ENCODE results near the gene SLC5A6. TPM values are rescaled to one million over a fixed set of nuclear protein-coding genes. Genes with fewer than 3 reads are reported as not detected.

The SLC5A6 gene
- polyA plus RNA-seq, 1 donor (not counting 4 experiments of a cell fraction or from before 2014, with no cell fraction given): 60.4 TPM

DNA sequence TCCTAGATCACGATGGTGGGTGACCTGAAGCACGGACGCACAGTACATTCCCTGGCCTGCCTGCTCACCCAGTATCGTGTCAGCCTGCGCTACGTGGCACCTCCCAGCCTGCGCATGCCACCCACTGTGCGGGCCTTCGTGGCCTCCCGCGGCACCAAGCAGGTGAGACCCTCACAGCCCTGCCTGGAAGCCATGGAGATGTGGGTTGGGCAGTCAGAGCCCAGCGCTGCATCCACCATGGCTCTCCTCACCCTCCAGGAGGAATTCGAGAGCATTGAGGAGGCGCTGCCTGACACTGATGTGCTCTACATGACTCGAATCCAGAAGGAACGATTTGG, 30.5 kb upstream of the SLC5A6 start:
- Histone ChIP-seq H3K27me3 (ENCODE audit: control insufficient read depth, extremely low read depth, insufficient read depth, low read length) (no peaks in the 10 kb centered on the region), H3K4me1 (ENCODE audit: control insufficient read depth, extremely low read depth, insufficient read depth, low read length) (no peaks in the 10 kb centered on the region), H2AFZ (ENCODE audit: control insufficient read depth, low read length) (no peak overlapping the region), H3K36me3 (ENCODE audit: control insufficient read depth in 2 of 2, extremely low read depth in 1 of 2, insufficient read depth in 2 of 2, low read length in 2 of 2) (peaks cover 37 to 64% of the 10 kb centered on the region in 2 experiments), H3K27ac (ENCODE audit: control insufficient read depth, insufficient read depth, low read length) (no peak overlapping the region), H3K4me3 (ENCODE audit: control insufficient read depth in 2 of 3, extremely low read depth in 1 of 3, insufficient read depth in 2 of 3, low read depth in 1 of 3, low read length in 3 of 3) (no peak overlapping the region), H4K20me1 (ENCODE audit: control insufficient read depth, extremely low read depth, insufficient read depth, low read length) (no peaks in the 10 kb centered on the region), H3K9me1 (ENCODE audit: control insufficient read depth, extremely low read depth, insufficient read depth, low read length) (no peaks in the 10 kb centered on the region), H3K79me2 (ENCODE audit: control insufficient read depth, insufficient read depth, low read length) (no peaks in the 10 kb centered on the region), H3K9me3 (ENCODE audit: control insufficient read depth, low read depth, low read length) (no peaks in the 10 kb centered on the region), H3K9ac (ENCODE audit: control insufficient read depth, extremely low read depth, insufficient read depth, low read length) (no peak overlapping the region), H3K4me2 (ENCODE audit: control insufficient read depth, extremely low read depth, insufficient read depth, low read depth, low read length) (no peak overlapping the region)
- DNase-seq (ENCODE audit: low read depth, low spot score) (no peak), FAIRE-seq (no peak)
- dilution Hi-C loops (cut with MboI; ENCODE audit: extremely low pct_ligation_motif_present, low sequenced_read_pairs): no loop called here
- TF ChIP-seq, protein P1, sequence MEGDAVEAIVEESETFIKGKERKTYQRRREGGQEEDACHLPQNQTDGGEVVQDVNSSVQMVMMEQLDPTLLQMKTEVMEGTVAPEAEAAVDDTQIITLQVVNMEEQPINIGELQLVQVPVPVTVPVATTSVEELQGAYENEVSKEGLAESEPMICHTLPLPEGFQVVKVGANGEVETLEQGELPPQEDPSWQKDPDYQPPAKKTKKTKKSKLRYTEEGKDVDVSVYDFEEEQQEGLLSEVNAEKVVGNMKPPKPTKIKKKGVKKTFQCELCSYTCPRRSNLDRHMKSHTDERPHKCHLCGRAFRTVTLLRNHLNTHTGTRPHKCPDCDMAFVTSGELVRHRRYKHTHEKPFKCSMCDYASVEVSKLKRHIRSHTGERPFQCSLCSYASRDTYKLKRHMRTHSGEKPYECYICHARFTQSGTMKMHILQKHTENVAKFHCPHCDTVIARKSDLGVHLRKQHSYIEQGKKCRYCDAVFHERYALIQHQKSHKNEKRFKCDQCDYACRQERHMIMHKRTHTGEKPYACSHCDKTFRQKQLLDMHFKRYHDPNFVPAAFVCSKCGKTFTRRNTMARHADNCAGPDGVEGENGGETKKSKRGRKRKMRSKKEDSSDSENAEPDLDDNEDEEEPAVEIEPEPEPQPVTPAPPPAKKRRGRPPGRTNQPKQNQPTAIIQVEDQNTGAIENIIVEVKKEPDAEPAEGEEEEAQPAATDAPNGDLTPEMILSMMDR (optimal IDR thresholded peaks at IDR 0.05 in 1 of 3, IDR thresholded peaks at IDR 0.05 in 1 of 3, conservative IDR thresholded peaks at IDR 0.05 in 1 of 3; ENCODE audit: extremely low read depth in 1 of 3, insufficient read depth in 2 of 3, low read length in 3 of 3): no peak
- TF ChIP-seq EZH2 (IDR thresholded peaks at IDR 0.05; ENCODE audit: low read length): no peak

DNA sequence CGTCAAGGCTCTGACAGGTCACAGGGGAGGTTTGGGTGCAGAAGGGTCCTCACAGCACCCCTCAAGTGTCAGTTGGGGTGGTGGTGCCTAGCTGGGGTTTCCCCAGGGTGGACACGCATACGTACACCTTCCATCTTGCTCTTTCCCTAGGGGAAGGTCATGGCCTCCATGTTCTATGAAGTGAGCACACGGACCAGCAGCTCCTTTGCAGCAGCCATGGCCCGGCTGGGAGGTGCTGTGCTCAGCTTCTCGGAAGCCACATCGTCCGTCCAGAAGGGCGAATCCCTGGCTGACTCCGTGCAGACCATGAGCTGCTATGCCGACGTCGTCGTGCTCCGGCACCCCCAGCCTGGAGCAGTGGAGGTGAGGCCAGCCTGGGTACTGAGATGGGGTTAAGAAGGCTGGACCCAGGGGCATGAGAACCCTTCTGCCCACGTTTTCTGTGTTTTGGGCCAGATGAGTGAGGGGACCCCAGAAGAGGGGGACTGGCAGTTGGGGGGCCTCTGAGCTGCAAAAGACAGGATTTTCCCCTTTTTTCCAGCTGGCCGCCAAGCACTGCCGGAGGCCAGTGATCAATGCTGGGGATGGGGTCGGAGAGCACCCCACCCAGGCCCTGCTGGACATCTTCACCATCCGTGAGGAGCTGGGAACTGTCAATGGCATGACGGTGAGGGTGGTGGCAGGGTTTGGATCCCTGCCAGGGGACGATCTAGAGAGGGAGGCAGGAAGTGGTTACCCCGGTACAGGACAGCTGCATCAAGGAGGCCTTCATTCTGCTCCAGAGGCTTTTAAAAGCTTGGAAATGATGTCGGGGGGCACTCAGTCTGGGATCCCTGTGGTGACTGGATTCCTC, 29.9 kb upstream of the SLC5A6 start:
- Histone ChIP-seq H3K4me2 (ENCODE audit: control insufficient read depth, extremely low read depth, insufficient read depth, low read depth, low read length) (no peak overlapping the region), H3K27ac (ENCODE audit: control insufficient read depth, insufficient read depth, low read length) (no peak overlapping the region), H3K36me3 (ENCODE audit: control insufficient read depth in 2 of 2, extremely low read depth in 1 of 2, insufficient read depth in 2 of 2, low read length in 2 of 2) (peaks cover 42 to 67% of the 10 kb centered on the region in 2 experiments), H2AFZ (ENCODE audit: control insufficient read depth, low read length) (no peak overlapping the region), H3K79me2 (ENCODE audit: control insufficient read depth, insufficient read depth, low read length) (no peaks in the 10 kb centered on the region), H3K9me1 (ENCODE audit: control insufficient read depth, extremely low read depth, insufficient read depth, low read length) (no peaks in the 10 kb centered on the region), H3K4me1 (ENCODE audit: control insufficient read depth, extremely low read depth, insufficient read depth, low read length) (no peaks in the 10 kb centered on the region), H3K9ac (ENCODE audit: control insufficient read depth, extremely low read depth, insufficient read depth, low read length) (no peak overlapping the region), H3K4me3 (ENCODE audit: control insufficient read depth in 2 of 3, extremely low read depth in 1 of 3, insufficient read depth in 2 of 3, low read depth in 1 of 3, low read length in 3 of 3) (no peak overlapping the region), H3K27me3 (ENCODE audit: control insufficient read depth, extremely low read depth, insufficient read depth, low read length) (no peaks in the 10 kb centered on the region), H3K9me3 (ENCODE audit: control insufficient read depth, low read depth, low read length) (no peaks in the 10 kb centered on the region), H4K20me1 (ENCODE audit: control insufficient read depth, extremely low read depth, insufficient read depth, low read length) (no peaks in the 10 kb centered on the region)
- DNase-seq (ENCODE audit: low read depth, low spot score) (no peak), FAIRE-seq (no peak)
- TF ChIP-seq, protein P1 (optimal IDR thresholded peaks at IDR 0.05 in 1 of 3, IDR thresholded peaks at IDR 0.05 in 1 of 3, conservative IDR thresholded peaks at IDR 0.05 in 1 of 3; ENCODE audit: extremely low read depth in 1 of 3, insufficient read depth in 2 of 3, low read length in 3 of 3): no peak
- TF ChIP-seq EZH2 (IDR thresholded peaks at IDR 0.05; ENCODE audit: low read length): no peak
- dilution Hi-C loops (cut with MboI; ENCODE audit: extremely low pct_ligation_motif_present, low sequenced_read_pairs): no loop called here

Measured in keratinocyte (primary cell).